T-helper 1 cell treated with Interleukin-12 subunit alpha and Interleukin-12 subunit beta and Interleukin-4 antibody, amounts not matched to agents 30 μg/mL and 1 μg/mL, for 36 hours (primary cell): ENCODE data around the gene ATOH8.
"Not testable (repeated sequence)": the region's sequence is repeated elsewhere in the genome, so short reads cannot be mapped to it uniquely, and the experiment has no call there.

ENCODE experiments used
- H3K27ac Mint-ChIP-seq: one replicate; pipeline ENCODE4 v1.8.0; 2021; ENCODE audit warnings: mild to moderate bottlenecking, mixed read lengths
- H3K27me3 Mint-ChIP-seq: one replicate; pipeline ENCODE4 v1.8.0; 2021; ENCODE audit warnings: low read depth, mixed read lengths
- H3K36me3 Mint-ChIP-seq: one replicate; pipeline ENCODE4 v1.8.0; 2021; ENCODE audit warnings: low read depth, mixed read lengths
- H3K4me1 Mint-ChIP-seq: one replicate; pipeline ENCODE4 v1.8.0; 2021; ENCODE audit warnings: low read depth, mixed read lengths
- H3K4me3 Mint-ChIP-seq: one replicate; pipeline ENCODE4 v1.8.0; 2021; ENCODE audit warnings: mild to moderate bottlenecking, moderate library complexity, mixed read lengths
- H3K9me3 Mint-ChIP-seq: one replicate; pipeline ENCODE4 v1.8.0; 2021; ENCODE audit warnings: mixed read lengths

ATOH8 gene

GRCh38 chr2:85712849-85713612 is 40.8 kb upstream of the ATOH8 start:
- H3K27ac Mint-ChIP-seq, result peak overlapping the region; percentile 20
- H3K4me3 Mint-ChIP-seq, result no peak overlapping the region
- peaks cover 2% of the 10 kb centered on the region for H3K27me3 Mint-ChIP-seq
- H3K9me3 Mint-ChIP-seq, result no peaks in the 10 kb centered on the region
- peaks cover 46% of the 10 kb centered on the region for H3K4me1 Mint-ChIP-seq
- H3K36me3 Mint-ChIP-seq, result no peaks in the 10 kb centered on the region

GRCh38 chr2:85713836-85714235 is 40.0 kb upstream of the ATOH8 start:
- Mint-ChIP-seq H3K4me1 (peaks cover 42% of the 10 kb centered on the region), H3K27ac (peak overlapping the region; percentile 83), H3K4me3 (no peak overlapping the region), H3K9me3 (no peaks in the 10 kb centered on the region), H3K36me3 (no peaks in the 10 kb centered on the region), H3K27me3 (peaks cover 2% of the 10 kb centered on the region)

GRCh38 chr2:85714421-85714820 is 39.4 kb upstream of the ATOH8 start:
- not testable (repeated sequence) for H3K36me3 Mint-ChIP-seq, H3K4me3 Mint-ChIP-seq, H3K9me3 Mint-ChIP-seq, H3K27me3 Mint-ChIP-seq
- Mint-ChIP-seq H3K27ac (peak overlapping the region; percentile 83), H3K4me1 (peaks cover 38% of the 10 kb centered on the region)

- no peak overlapping the region for H3K4me3 Mint-ChIP-seq
- H3K4me1 Mint-ChIP-seq, result peaks cover 34% of the 10 kb centered on the region
- H3K27ac Mint-ChIP-seq, result peak overlapping the region; percentile 83
- no peaks in the 10 kb centered on the region for H3K9me3 Mint-ChIP-seq
- H3K27me3 Mint-ChIP-seq, result no peaks in the 10 kb centered on the region
- no peaks in the 10 kb centered on the region for H3K36me3 Mint-ChIP-seq
Measured at GRCh38 chr2:85714841-85715240, 39.0 kb upstream of the ATOH8 start.

- H3K36me3 Mint-ChIP-seq, result peaks cover 3% of the 10 kb centered on the region
Measured at GRCh38 chr2:85716346-85716914, 37.4 kb upstream of the ATOH8 start.

GRCh38 chr2:85717308-85718008 is 36.3 kb upstream of the ATOH8 start:
- Mint-ChIP-seq H3K27me3 (peaks cover 3% of the 10 kb centered on the region), H3K4me1 (peaks cover 21% of the 10 kb centered on the region), H3K9me3 (peaks cover 10% of the 10 kb centered on the region), H3K4me3 (no peak overlapping the region), H3K36me3 (peaks cover 3% of the 10 kb centered on the region), H3K27ac (no peak overlapping the region)

More at GRCh38 chr2:85716346-85716914, 37.4 kb upstream of the ATOH8 start:
- Mint-ChIP-seq H3K4me3 (no peak overlapping the region), H3K9me3 (peaks cover 10% of the 10 kb centered on the region), H3K27me3 (peaks cover 3% of the 10 kb centered on the region), H3K4me1 (peaks cover 23% of the 10 kb centered on the region), H3K27ac (no peak overlapping the region)

- peaks cover 21% of the 10 kb centered on the region for H3K4me1 Mint-ChIP-seq
- peaks cover 10% of the 10 kb centered on the region for H3K9me3 Mint-ChIP-seq
- peaks cover 3% of the 10 kb centered on the region for H3K36me3 Mint-ChIP-seq
- H3K27me3 Mint-ChIP-seq, result peaks cover 3% of the 10 kb centered on the region
- no peak overlapping the region for H3K4me3 Mint-ChIP-seq
- no peak overlapping the region for H3K27ac Mint-ChIP-seq
Measured at GRCh38 chr2:85718009-85718391, 35.8 kb upstream of the ATOH8 start.

- Mint-ChIP-seq H3K9me3 (peaks cover 10% of the 10 kb centered on the region), H3K36me3 (peaks cover 3% of the 10 kb centered on the region), H3K4me3 (no peak overlapping the region), H3K4me1 (peaks cover 18% of the 10 kb centered on the region), H3K27me3 (peaks cover 3% of the 10 kb centered on the region), H3K27ac (no peak overlapping the region)
Measured at GRCh38 chr2:85718885-85719492, 34.8 kb upstream of the ATOH8 start.

GRCh38 chr2:85719609-85720240 is 34.1 kb upstream of the ATOH8 start:
- peaks cover 9% of the 10 kb centered on the region for H3K27me3 Mint-ChIP-seq
- peaks cover 3% of the 10 kb centered on the region for H3K36me3 Mint-ChIP-seq
- H3K4me3 Mint-ChIP-seq, result no peak overlapping the region
- peaks cover 18% of the 10 kb centered on the region for H3K4me1 Mint-ChIP-seq
- no peak overlapping the region for H3K27ac Mint-ChIP-seq
- peaks cover 10% of the 10 kb centered on the region for H3K9me3 Mint-ChIP-seq

- Mint-ChIP-seq H3K27ac (no peak overlapping the region), H3K27me3 (peaks cover 9% of the 10 kb centered on the region), H3K4me1 (peaks cover 12% of the 10 kb centered on the region), H3K36me3 (peaks cover 3% of the 10 kb centered on the region), H3K4me3 (no peak overlapping the region), H3K9me3 (peaks cover 10% of the 10 kb centered on the region)
Measured at GRCh38 chr2:85720533-85720932, 33.3 kb upstream of the ATOH8 start.

- peaks cover 3% of the 10 kb centered on the region for H3K36me3 Mint-ChIP-seq
- H3K4me1 Mint-ChIP-seq, result peaks cover 6% of the 10 kb centered on the region
- no peak overlapping the region for H3K27ac Mint-ChIP-seq
- peaks cover 9% of the 10 kb centered on the region for H3K27me3 Mint-ChIP-seq
- H3K9me3 Mint-ChIP-seq, result peaks cover 10% of the 10 kb centered on the region
- H3K4me3 Mint-ChIP-seq, result no peak overlapping the region
Measured at GRCh38 chr2:85721641-85722040, 32.1 kb upstream of the ATOH8 start.

- no peak overlapping the region for H3K4me3 Mint-ChIP-seq
- H3K4me1 Mint-ChIP-seq, result peaks cover 6% of the 10 kb centered on the region
- peaks cover 10% of the 10 kb centered on the region for H3K9me3 Mint-ChIP-seq
- H3K27me3 Mint-ChIP-seq, result peaks cover 9% of the 10 kb centered on the region
- no peak overlapping the region for H3K27ac Mint-ChIP-seq
- H3K36me3 Mint-ChIP-seq, result peaks cover 3% of the 10 kb centered on the region
Measured at GRCh38 chr2:85722519-85722918, 31.3 kb upstream of the ATOH8 start.

- Mint-ChIP-seq H3K27me3 (peaks cover 13% of the 10 kb centered on the region), H3K9me3 (peaks cover 10% of the 10 kb centered on the region), H3K4me1 (peaks cover 6% of the 10 kb centered on the region), H3K27ac (no peak overlapping the region), H3K36me3 (peaks cover 3% of the 10 kb centered on the region), H3K4me3 (no peak overlapping the region)
Measured at GRCh38 chr2:85723707-85724360, 30.0 kb upstream of the ATOH8 start.

GRCh38 chr2:85724731-85725181 is 29.0 kb upstream of the ATOH8 start:
- Mint-ChIP-seq H3K4me1 (peaks cover 15% of the 10 kb centered on the region), H3K36me3 (peaks cover 3% of the 10 kb centered on the region), H3K4me3 (no peak overlapping the region), H3K27ac (no peak overlapping the region), H3K9me3 (peaks cover 10% of the 10 kb centered on the region), H3K27me3 (peaks cover 22% of the 10 kb centered on the region)
